Loucy (cell line): Measurements from ENCODE around the gene BARHL1.

Experiments used
- H2AFZ ChIP-seq: fragments of 200-600 bp; sonication (generic); 2 replicates; pipeline ENCODE4 v1.6.0; 2016; ENCODE audit warnings: antibody characterized with exemption, mild to moderate bottlenecking, low read length, moderate library complexity
- H3F3A ChIP-seq: fragments of 200-600 bp; 2 replicates; pipeline ENCODE4 v1.6.0; 2016; ENCODE audit warnings: antibody characterized with exemption, low read depth, mild to moderate bottlenecking
- H3K27me3 ChIP-seq: fragments of 200-600 bp; sonication (generic); 2 replicates; pipeline ENCODE4 v1.6.1; 2014; ENCODE audit warnings: low read length, mild to moderate bottlenecking; ENCODE audit not compliant: insufficient read depth, poor library complexity, severe bottlenecking
- H3K36me3 ChIP-seq: fragments of 200-600 bp; sonication (generic); 2 replicates; pipeline ENCODE4 v1.6.1; 2016; ENCODE audit warnings: low read length; ENCODE audit not compliant: insufficient read depth
- H3K4me1 ChIP-seq: fragments of 200-600 bp; sonication (generic); 2 replicates; pipeline ENCODE4 v1.5.1; 2014; ENCODE audit warnings: low read length, mild to moderate bottlenecking; ENCODE audit not compliant: insufficient read depth, poor library complexity, severe bottlenecking
- H3K4me2 ChIP-seq: fragments of 200-600 bp; sonication (generic); 2 replicates; pipeline ENCODE4 v1.6.0; 2014; ENCODE audit warnings: antibody characterized with exemption, low read length, low read depth, mild to moderate bottlenecking; ENCODE audit not compliant: poor library complexity, severe bottlenecking
- H3K4me3 ChIP-seq: fragments of 200-600 bp; sonication (generic); 2 replicates; pipeline ENCODE4 v1.5.1; 2014; ENCODE audit warnings: low read length, mild to moderate bottlenecking, mixed read lengths; ENCODE audit not compliant: poor library complexity, severe bottlenecking
- H3K79me2 ChIP-seq: fragments of 200-600 bp; sonication (generic); 2 replicates; pipeline ENCODE4 v1.6.1; 2014; ENCODE audit warnings: low read length; ENCODE audit not compliant: insufficient read depth
- H3K9ac ChIP-seq: fragments of 200-600 bp; sonication (generic); 2 replicates; pipeline ENCODE4 v1.6.0; 2014; ENCODE audit warnings: mild to moderate bottlenecking, low read depth, low read length, moderate library complexity; ENCODE audit not compliant: poor library complexity, severe bottlenecking
- H3K9me2 ChIP-seq: fragments of 200-600 bp; sonication (generic); replicated peaks from 2 replicates; pipeline ENCODE4 v1.6.1; 2016; ENCODE audit warnings: low read depth, low read length, mixed read lengths
- H3K9me3 ChIP-seq: fragments of 200-600 bp; sonication (generic); 2 replicates; pipeline ENCODE4 v1.6.1; 2014; ENCODE audit warnings: mild to moderate bottlenecking, antibody characterized with exemption, low read length, low read depth; ENCODE audit not compliant: insufficient read depth
- H4K20me1 ChIP-seq: fragments of 200-600 bp; sonication (generic); 2 replicates; pipeline ENCODE4 v1.6.0; 2014; ENCODE audit warnings: antibody characterized with exemption, low read length, mild to moderate bottlenecking; ENCODE audit not compliant: insufficient read depth, poor library complexity, severe bottlenecking
- CTCF ChIP-seq: fragments of 200-600 bp; sonication (generic); conservative IDR thresholded peaks from 2 replicates; pipeline ENCODE4 v1.5.1; 2014; ENCODE audit warnings: mild to moderate bottlenecking, antibody characterized with exemption, low read length
- EZH2phosphoT487 ChIP-seq: fragments of 200-600 bp; IDR thresholded peaks from 2 replicates; pipeline ENCODE4 v1.6.1; 2018; ENCODE audit warnings: antibody characterized with exemption, mild to moderate bottlenecking, moderate library complexity, borderline replicate concordance

The BARHL1 gene

GRCh38 chr9:132537352-132537751 is 45.1 kb upstream of the BARHL1 start:
- Histone ChIP-seq H3K4me1 (peaks cover 19% of the 10 kb centered on the region), H3K9ac (no peak overlapping the region), H3K36me3 (no peaks in the 10 kb centered on the region), H3K9me2 (no peaks in the 10 kb centered on the region), H3K4me2 (no peak overlapping the region), H3K27me3 (no peaks in the 10 kb centered on the region), H4K20me1 (no peaks in the 10 kb centered on the region), H3K4me3 (no peak overlapping the region), H3K9me3 (peaks cover 4% of the 10 kb centered on the region; the same call in 1 of the 2 replicates), H3F3A (no peaks in the 10 kb centered on the region), H3K79me2 (no peaks in the 10 kb centered on the region), H2AFZ (no peak overlapping the region)
- no peak for TF ChIP-seq CTCF
- TF ChIP-seq EZH2phosphoT487: no peak

GRCh38 chr9:132538071-132538470 is 44.3 kb upstream of the BARHL1 start:
- Histone ChIP-seq H3F3A (no peaks in the 10 kb centered on the region), H3K27me3 (no peaks in the 10 kb centered on the region), H3K4me1 (peaks cover 19% of the 10 kb centered on the region), H3K4me2 (no peak overlapping the region), H3K79me2 (no peaks in the 10 kb centered on the region), H3K36me3 (no peaks in the 10 kb centered on the region), H3K9me2 (no peaks in the 10 kb centered on the region), H3K4me3 (no peak overlapping the region), H2AFZ (no peak overlapping the region), H3K9me3 (peaks cover 4% of the 10 kb centered on the region; the same call in 1 of the 2 replicates), H4K20me1 (no peaks in the 10 kb centered on the region), H3K9ac (no peak overlapping the region)
- TF ChIP-seq CTCF: no peak
- no peak for TF ChIP-seq EZH2phosphoT487

- Histone ChIP-seq H4K20me1 (no peaks in the 10 kb centered on the region), H3K36me3 (no peaks in the 10 kb centered on the region), H3K4me3 (no peak overlapping the region), H3K9ac (no peak overlapping the region), H3K9me2 (no peaks in the 10 kb centered on the region), H3F3A (no peaks in the 10 kb centered on the region), H3K9me3 (peaks cover 4% of the 10 kb centered on the region; the same call in 1 of the 2 replicates), H3K4me2 (no peak overlapping the region), H3K4me1 (peaks cover 12% of the 10 kb centered on the region), H3K79me2 (no peaks in the 10 kb centered on the region), H2AFZ (no peak overlapping the region), H3K27me3 (no peaks in the 10 kb centered on the region)
- TF ChIP-seq CTCF (no peak), EZH2phosphoT487 (no peak)
These were observed 43.3 kb upstream of the BARHL1 start for GRCh38 chr9:132539096-132539495.
